ENCODE measurements around the gene FTHL17. TPM values are rescaled to one million over a fixed set of nuclear protein-coding genes. Genes with fewer than 3 reads are reported as not detected.

The FTHL17 gene
- total RNA-seq, 1 experiment from 2014 or later, result not detected

- Mint-ChIP-seq H3K36me3 (no peaks in the 10 kb centered on the region), H3K9me3 (no peaks in the 10 kb centered on the region), H3K4me3 (no peak overlapping the region), H3K27me3 (ENCODE audit: low read depth) (no peaks in the 10 kb centered on the region), H3K27ac (no peak overlapping the region), H3K4me1 (no peaks in the 10 kb centered on the region)
- ATAC-seq (no peak), DNase-seq (ENCODE audit: low spot score) (no peak)
- ChIA-PET POLR2A (interaction anchor here (0.5 kb wide), 1 partner anchor 1248 kb away, joined by 4 read pairs; no protein-coding TSS in a partner anchor), CTCF (no interaction called here)
- TF ChIP-seq SMAD3 (CRISPR knock-in tag; IDR thresholded peaks at IDR 0.05; ENCODE audit: borderline replicate concordance) (no peak), ETV6 (CRISPR knock-in tag; IDR thresholded peaks at IDR 0.05) (no peak), ZNF232 (CRISPR knock-in tag; IDR thresholded peaks at IDR 0.05) (no peak), GRHL2 (CRISPR knock-in tag; IDR thresholded peaks at IDR 0.05; ENCODE audit: insufficient replicate concordance, severe bottlenecking) (no peak)
Measured at GRCh38 chrX:31112226-31112999, 40.6 kb upstream of the FTHL17 start.

- ChIA-PET CTCF (no interaction called here), POLR2A (no interaction called here)
- Mint-ChIP-seq H3K4me3 (no peak overlapping the region), H3K27ac (no peak overlapping the region), H3K27me3 (ENCODE audit: low read depth) (no peaks in the 10 kb centered on the region), H3K36me3 (no peaks in the 10 kb centered on the region), H3K9me3 (no peaks in the 10 kb centered on the region), H3K4me1 (no peaks in the 10 kb centered on the region)
- ATAC-seq (no peak), DNase-seq (ENCODE audit: low spot score) (no peak)
- no peak for TF ChIP-seq USF2 (CRISPR knock-in tag; IDR thresholded peaks at IDR 0.05)
- no peak for TF ChIP-seq E2F1 (CRISPR knock-in tag; IDR thresholded peaks at IDR 0.05)
- no peak for TF ChIP-seq JUN (CRISPR knock-in tag; IDR thresholded peaks at IDR 0.05)
- no peak for TF ChIP-seq PRDM15 (CRISPR knock-in tag; IDR thresholded peaks at IDR 0.05)
- no peak for TF ChIP-seq ZNF121 (CRISPR knock-in tag; IDR thresholded peaks at IDR 0.05)
- TF ChIP-seq CTCF (IDR thresholded peaks at IDR 0.05), result no peak
- no peak for TF ChIP-seq ELF4 (CRISPR knock-in tag; IDR thresholded peaks at IDR 0.05; ENCODE audit: low read depth)
- no peak for TF ChIP-seq GRHL2 (CRISPR knock-in tag; IDR thresholded peaks at IDR 0.05; ENCODE audit: insufficient replicate concordance, severe bottlenecking)
- TF ChIP-seq FOXK1 (CRISPR knock-in tag; IDR thresholded peaks at IDR 0.05), result no peak
- no peak for TF ChIP-seq RELA (CRISPR knock-in tag; IDR thresholded peaks at IDR 0.05; ENCODE audit: borderline replicate concordance)
- no peak for TF ChIP-seq ATF3 (CRISPR knock-in tag; conservative IDR thresholded peaks at IDR 0.05)
- TF ChIP-seq AFF4 (CRISPR knock-in tag; IDR thresholded peaks at IDR 0.05; ENCODE audit: borderline replicate concordance), result no peak
- no peak for TF ChIP-seq ZNF423 (CRISPR knock-in tag; IDR thresholded peaks at IDR 0.05)
- TF ChIP-seq E2F5 (CRISPR knock-in tag; IDR thresholded peaks at IDR 0.05), result no peak
- TF ChIP-seq PRRX2 (CRISPR knock-in tag; IDR thresholded peaks at IDR 0.05), result no peak
- TF ChIP-seq CREM (CRISPR knock-in tag; IDR thresholded peaks at IDR 0.05), result no peak
- TF ChIP-seq ATF2 (CRISPR knock-in tag; IDR thresholded peaks at IDR 0.05; ENCODE audit: borderline replicate concordance, low read depth), result no peak
Measured at GRCh38 chrX:31110657-31111056, 38.8 kb upstream of the FTHL17 start.
